Left forelimb (tissue), 1 donor: Measurements from ENCODE around the gene KRTAP10-11.

Experiments used
- DNase-seq: peaks from one replicate; pipeline ENCODE4 v3.0.0-alpha.2; 2018; ENCODE audit warnings: low spot score

The KRTAP10-11 gene

DNA sequence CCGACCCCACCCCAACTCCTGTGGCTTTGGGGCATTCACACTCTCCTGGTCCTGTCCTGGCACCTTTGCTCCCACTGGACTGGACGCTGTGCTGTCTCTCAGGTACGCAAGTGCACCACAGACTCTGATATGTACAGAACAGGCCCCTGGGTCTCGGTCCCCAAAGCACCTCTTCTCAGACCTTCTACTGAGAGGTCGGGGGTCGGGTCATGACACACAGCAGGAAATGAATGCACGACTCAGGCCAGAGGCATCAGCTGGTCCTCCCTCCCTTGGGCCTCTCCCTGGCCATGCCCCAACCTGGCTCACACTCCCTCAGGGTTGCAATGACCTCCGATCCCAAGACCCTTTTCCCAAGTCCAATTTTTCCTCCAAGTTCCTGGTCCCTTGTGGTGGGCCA, 49.0 kb downstream of the KRTAP10-11 start:
- DNase-seq, result peak; percentile 57

DNA sequence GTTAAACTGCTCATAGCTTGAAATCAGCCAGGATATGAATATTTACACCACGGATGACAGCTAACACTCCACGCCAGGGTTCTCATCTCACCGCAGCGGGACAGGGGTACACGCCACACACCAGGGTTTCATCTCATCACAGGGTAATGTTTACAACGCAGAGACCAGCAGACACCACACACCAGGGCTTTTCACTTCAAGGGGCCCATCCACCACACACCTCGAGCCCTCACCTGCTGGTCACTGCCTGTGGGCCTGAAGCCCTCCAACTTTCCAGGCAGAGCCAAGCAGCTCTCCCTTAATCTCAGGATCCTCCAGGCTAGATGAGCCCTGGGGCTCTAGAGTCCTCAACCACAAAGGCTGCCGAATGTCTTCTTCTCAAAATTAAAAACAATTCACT, 49.4 kb downstream of the KRTAP10-11 start:
- no peak for DNase-seq

DNA sequence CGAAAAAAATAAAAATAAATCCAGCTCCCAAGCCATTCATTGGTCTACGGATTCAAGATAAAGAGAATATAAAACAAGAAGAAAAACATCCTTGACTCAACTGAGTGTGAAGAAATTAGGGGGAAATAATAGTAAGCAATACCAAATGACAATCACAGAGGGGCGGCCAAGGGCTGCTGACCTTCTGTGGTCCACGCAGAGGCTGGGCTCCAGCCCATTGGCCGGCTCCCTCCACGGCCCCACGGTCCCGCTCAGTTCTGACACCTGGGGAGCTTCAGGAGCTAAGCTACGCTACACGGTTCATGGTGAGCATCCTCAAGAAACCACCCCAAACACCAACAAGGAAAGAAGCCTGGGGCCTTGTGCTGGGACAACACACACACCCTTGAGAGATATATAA, 50.4 kb downstream of the KRTAP10-11 start:
- no peak for DNase-seq
